ENCODE data around the gene CDC16. TPM values are rescaled to one million over a fixed set of nuclear protein-coding genes. Genes with fewer than 3 reads are reported as not detected.
"Not testable (repeated sequence)": the region's sequence is repeated elsewhere in the genome, so short reads cannot be mapped to it uniquely, and the experiment has no call there.

The CDC16 gene
- total and polyA plus RNA-seq, 7 donors = 31.4 to 76.2 (median 39.4) TPM

DNA sequence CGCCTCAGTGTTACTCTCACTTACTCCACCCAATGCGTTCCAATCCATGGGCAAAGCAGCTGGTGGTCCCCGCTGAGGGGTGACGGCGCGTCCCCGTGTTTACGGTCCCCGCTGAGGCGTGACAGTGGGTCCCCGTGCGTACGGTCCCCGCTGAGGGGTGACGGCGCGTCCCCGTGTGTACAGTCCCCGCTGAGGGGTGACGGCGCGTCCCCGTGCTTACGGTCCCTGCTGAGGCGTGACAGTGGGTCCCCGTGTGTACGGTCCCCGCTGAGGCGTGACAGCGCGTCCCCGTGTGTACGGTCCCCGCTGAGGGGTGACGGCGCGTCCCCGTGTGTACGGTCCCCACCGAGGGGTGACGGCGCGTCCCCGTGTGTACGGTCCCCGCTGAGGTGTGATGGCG is 36.1 kb upstream of the CDC16 start:
- 59 to 98% methylated on average over 24 to 47 of the region's 47 CpGs for WGBS, 2 donors
- Histone ChIP-seq H3K36me3 (no peaks in the 10 kb centered on the region), H3K27ac (no peak overlapping the region), H3K4me3 (no peak overlapping the region), H3K4me1 (no peaks in the 10 kb centered on the region), H3K9me3 (no peaks in the 10 kb centered on the region), H3K27me3 (peaks cover 0 to 20% (median 12%) of the 10 kb centered on the region in 3 donors)
- DNase-seq = no peak
- intact Hi-C loops (cut with DNase I) = no loop called here
- no peak for TF ChIP-seq EP300 (IDR thresholded peaks at IDR 0.05)
- TF ChIP-seq, protein P1, sequence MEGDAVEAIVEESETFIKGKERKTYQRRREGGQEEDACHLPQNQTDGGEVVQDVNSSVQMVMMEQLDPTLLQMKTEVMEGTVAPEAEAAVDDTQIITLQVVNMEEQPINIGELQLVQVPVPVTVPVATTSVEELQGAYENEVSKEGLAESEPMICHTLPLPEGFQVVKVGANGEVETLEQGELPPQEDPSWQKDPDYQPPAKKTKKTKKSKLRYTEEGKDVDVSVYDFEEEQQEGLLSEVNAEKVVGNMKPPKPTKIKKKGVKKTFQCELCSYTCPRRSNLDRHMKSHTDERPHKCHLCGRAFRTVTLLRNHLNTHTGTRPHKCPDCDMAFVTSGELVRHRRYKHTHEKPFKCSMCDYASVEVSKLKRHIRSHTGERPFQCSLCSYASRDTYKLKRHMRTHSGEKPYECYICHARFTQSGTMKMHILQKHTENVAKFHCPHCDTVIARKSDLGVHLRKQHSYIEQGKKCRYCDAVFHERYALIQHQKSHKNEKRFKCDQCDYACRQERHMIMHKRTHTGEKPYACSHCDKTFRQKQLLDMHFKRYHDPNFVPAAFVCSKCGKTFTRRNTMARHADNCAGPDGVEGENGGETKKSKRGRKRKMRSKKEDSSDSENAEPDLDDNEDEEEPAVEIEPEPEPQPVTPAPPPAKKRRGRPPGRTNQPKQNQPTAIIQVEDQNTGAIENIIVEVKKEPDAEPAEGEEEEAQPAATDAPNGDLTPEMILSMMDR (IDR thresholded peaks at IDR 0.05) = no peak

GRCh38 chr13:114199526-114199925 is 35.2 kb upstream of the CDC16 start:
- intact Hi-C loops (cut with DNase I); H3K27ac ChIP-seq; H3K9me3 ChIP-seq; H3K4me1 ChIP-seq; H3K36me3 ChIP-seq; DNase-seq; H3K4me3 ChIP-seq: not testable (repeated sequence)
- 53 to 65% methylated on average over 52 to 66 of the region's 75 CpGs for WGBS, 2 donors
- peaks cover 0 to 20% (median 12%) of the 10 kb centered on the region in 3 donors for H3K27me3 ChIP-seq

DNA sequence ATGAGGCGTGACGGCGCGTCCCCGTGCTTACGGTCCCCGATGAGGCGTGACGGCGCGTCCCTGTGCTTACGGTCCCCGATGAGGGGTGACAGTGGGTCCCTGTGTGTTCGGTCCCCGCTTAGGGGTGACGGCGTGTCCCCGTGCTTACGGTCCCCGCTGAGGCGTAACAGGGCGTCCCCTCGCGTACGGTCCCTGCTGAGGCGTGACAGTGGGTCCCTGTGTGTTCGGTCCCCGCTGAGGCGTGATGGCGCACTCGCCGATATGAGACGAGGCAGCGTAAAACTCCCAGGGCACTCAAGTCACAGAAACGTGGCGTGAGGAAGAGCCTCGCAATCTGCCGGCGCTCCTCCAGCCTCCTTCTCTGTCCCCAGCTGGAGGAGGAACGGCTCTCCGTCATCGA is 34.7 kb upstream of the CDC16 start:
- TF ChIP-seq POLR2AphosphoS5 (IDR thresholded peaks at IDR 0.05) = no peak
- Histone ChIP-seq H3K36me3 (no peaks in the 10 kb centered on the region), H3K9me3 (no peaks in the 10 kb centered on the region), H3K27ac (no peak overlapping the region), H3K4me3 (no peak overlapping the region), H3K4me1 (no peaks in the 10 kb centered on the region), H3K27me3 (peaks cover 0 to 20% (median 12%) of the 10 kb centered on the region in 3 donors)
- intact Hi-C loops (cut with DNase I) = no loop called here
- no peak for DNase-seq
- WGBS, 2 donors = 46 to 67% methylated on average over 40 to 42 of the region's 42 CpGs

DNA sequence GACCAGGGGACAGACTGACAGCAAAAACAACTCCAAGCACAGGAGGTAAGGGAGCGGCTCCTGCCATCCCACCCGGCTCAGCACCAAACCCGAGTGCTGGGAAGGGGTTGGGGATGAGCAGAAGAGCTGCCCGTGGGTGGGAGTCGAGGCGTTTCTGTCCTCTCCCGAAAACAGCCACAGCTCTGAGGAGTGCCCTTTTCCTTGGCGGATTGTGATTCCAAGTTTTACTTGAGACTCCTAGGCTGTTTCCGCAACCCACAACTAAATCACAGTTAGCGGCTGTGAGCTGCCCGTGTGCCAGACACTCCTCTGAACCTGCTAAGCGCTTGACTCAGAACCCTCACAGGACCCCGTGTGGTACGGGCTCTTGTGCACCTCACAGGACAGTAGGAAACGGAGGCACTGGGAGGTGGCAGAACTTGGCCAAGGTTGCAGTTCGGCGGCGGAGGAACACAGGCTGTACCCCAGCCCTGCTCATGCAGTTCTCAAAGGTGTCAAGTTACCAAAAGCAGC is 34.2 kb upstream of the CDC16 start:
- TF ChIP-seq EP300 (IDR thresholded peaks at IDR 0.05) (no peak), POLR2AphosphoS5 (IDR thresholded peaks at IDR 0.05) (no peak)
- TF ChIP-seq, protein P1 (IDR thresholded peaks at IDR 0.05) = no peak
- H3K27me3 ChIP-seq = peaks cover 0 to 20% (median 12%) of the 10 kb centered on the region in 3 donors
- WGBS, 2 donors = 48 to 56% methylated on average over 18 of the region's 18 CpGs

GRCh38 chr13:114202581-114202980 is 32.1 kb upstream of the CDC16 start:
- peaks cover 0 to 20% (median 12%) of the 10 kb centered on the region in 3 donors for H3K27me3 ChIP-seq
- TF ChIP-seq, protein P1 (IDR thresholded peaks at IDR 0.05) = no peak
- TF ChIP-seq POLR2A (IDR thresholded peaks at IDR 0.05) (no peak), EP300 (IDR thresholded peaks at IDR 0.05) (no peak), POLR2AphosphoS5 (IDR thresholded peaks at IDR 0.05) (no peak)
- H3K27ac ChIP-seq = no peak overlapping the region
- no peak overlapping the region for H3K4me3 ChIP-seq
- DNase-seq = no peak
- 85 to 91% methylated on average over 6 of the region's 6 CpGs for WGBS, 2 donors
- no peaks in the 10 kb centered on the region for H3K4me1 ChIP-seq
- no peaks in the 10 kb centered on the region for H3K9me3 ChIP-seq
- no peaks in the 10 kb centered on the region for H3K36me3 ChIP-seq
- intact Hi-C loops (cut with DNase I) = no loop called here

More for the DNA sequence above, 34.2 kb upstream of the CDC16 start:
- no peaks in the 10 kb centered on the region for H3K4me1 ChIP-seq
- H3K36me3 ChIP-seq = no peaks in the 10 kb centered on the region
- H3K4me3 ChIP-seq = no peak overlapping the region
- no peak for DNase-seq
- no peak overlapping the region for H3K27ac ChIP-seq
- H3K9me3 ChIP-seq = no peaks in the 10 kb centered on the region
- intact Hi-C loops (cut with DNase I) = no loop called here

GRCh38 chr13:114203536-114203935 is 31.2 kb upstream of the CDC16 start:
- intact Hi-C loops (cut with DNase I) = no loop called here
- Histone ChIP-seq H3K36me3 (no peaks in the 10 kb centered on the region), H3K27me3 (peaks cover 0 to 20% (median 12%) of the 10 kb centered on the region in 3 donors), H3K27ac (no peak overlapping the region), H3K9me3 (no peaks in the 10 kb centered on the region), H3K4me1 (no peaks in the 10 kb centered on the region), H3K4me3 (no peak overlapping the region)
- TF ChIP-seq EP300 (IDR thresholded peaks at IDR 0.05) = no peak
- TF ChIP-seq POLR2A (IDR thresholded peaks at IDR 0.05) = no peak
- TF ChIP-seq, protein P1 (IDR thresholded peaks at IDR 0.05) = no peak
- no peak for TF ChIP-seq POLR2AphosphoS5 (IDR thresholded peaks at IDR 0.05)
- no peak for DNase-seq
- WGBS, 2 donors = 44 to 86% methylated on average over 4 of the region's 4 CpGs

Data from sigmoid colon (tissue), 7 donors.